ENCODE results near the gene LRRC25. TPM values are rescaled to one million over a fixed set of nuclear protein-coding genes. Genes with fewer than 3 reads are reported as not detected.

The LRRC25 gene
- total and polyA plus RNA-seq, 10 of the 15 experiments (the other 5 are each of a cell fraction or from before 2014, with no cell fraction given) = 0.38 to 2.9 (median 1.2) TPM

- TF ChIP-seq BCL3 (IDR thresholded peaks at IDR 0.05; ENCODE audit: borderline replicate concordance, insufficient read depth, low read depth, low read length, poor library complexity, severe bottlenecking) (no peak), ELK1 (IDR thresholded peaks at IDR 0.05; ENCODE audit: low read depth, low read length) (no peak), NR2C1 (IDR thresholded peaks at IDR 0.05) (no peak), TARDBP (IDR thresholded peaks at IDR 0.05; ENCODE audit: borderline replicate concordance) (no peak), IRF5 (IDR thresholded peaks at IDR 0.05; ENCODE audit: borderline replicate concordance) (no peak), ZNF217 (IDR thresholded peaks at IDR 0.05) (0 out of 2 replicates have a peak, but pooled peaks have one; percentile 56), ZBED1 (IDR thresholded peaks at IDR 0.05; ENCODE audit: borderline replicate concordance) (no peak), MEF2A (IDR thresholded peaks at IDR 0.05; ENCODE audit: insufficient read depth, low read depth, low read length) (no peak), NFXL1 (IDR thresholded peaks at IDR 0.05; ENCODE audit: borderline replicate concordance) (no peak), YY1 (IDR thresholded peaks at IDR 0.05; ENCODE audit: low read depth, low read length) (no peak), IKZF2 (IDR thresholded peaks at IDR 0.05) (peak in 1 of 2 experiments; percentile 27; a peak in 1 of 4 replicates), CBFB (IDR thresholded peaks at IDR 0.05; ENCODE audit: low read depth) (no peak), BACH1 (IDR thresholded peaks at IDR 0.05; ENCODE audit: borderline replicate concordance) (peak; percentile 32; the same call in 1 of the 2 replicates), HDGF (IDR thresholded peaks at IDR 0.05) (no peak), SIX5 (IDR thresholded peaks at IDR 0.05; ENCODE audit: low read depth, low read length, severe bottlenecking) (no peak), SREBF1 (IDR thresholded peaks at IDR 0.05; ENCODE audit: low read length) (no peak), KLF5 (IDR thresholded peaks at IDR 0.05; ENCODE audit: partially characterized antibody) (no peak), STAT1 (conservative IDR thresholded peaks at IDR 0.05) (no peak), SMAD5 (IDR thresholded peaks at IDR 0.05; ENCODE audit: low read depth) (no peak), EP300 (IDR thresholded peaks at IDR 0.05; ENCODE audit: borderline replicate concordance in 1 of 2, control insufficient read depth in 1 of 2, low read depth in 2 of 2, low read length in 2 of 2) (no peak), CUX1 (IDR thresholded peaks at IDR 0.05; ENCODE audit: insufficient replicate concordance, low read depth, low read length) (no peak)
Measured at GRCh38 chr19:18397242-18398202, at the start of gene LRRC25 (continued).
